ENCODE results near the gene CYRIA. TPM values are rescaled to one million over a fixed set of nuclear protein-coding genes. Genes with fewer than 3 reads are reported as not detected.

CYRIA gene
- total and polyA plus RNA-seq, 2 donors (not counting 3 experiments of a cell fraction or from before 2014, with no cell fraction given), result 9.3 to 38.4 TPM

DNA sequence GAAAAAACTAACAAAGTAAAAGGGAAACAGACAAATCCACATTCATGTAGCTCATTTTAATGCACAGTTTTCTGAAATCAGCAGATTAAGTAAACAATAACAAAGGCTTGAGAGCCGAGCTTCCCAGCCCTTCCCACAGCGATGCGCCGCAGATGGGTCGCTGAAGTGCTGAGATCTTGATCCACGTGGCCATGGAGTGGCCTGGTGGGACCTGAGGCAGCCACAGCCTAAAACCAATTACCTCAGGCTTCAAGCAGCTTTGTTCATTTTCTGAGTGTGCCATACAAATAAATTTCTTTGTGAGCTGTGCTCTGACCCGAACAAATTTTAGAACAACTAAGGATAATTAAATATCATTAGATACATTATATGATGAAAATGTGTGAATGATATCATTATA is 25.6 kb upstream of the CYRIA start:
- H3K27me3 ChIP-seq (ENCODE audit: control insufficient read depth in 2 of 2, insufficient read depth in 2 of 2, low read length in 2 of 2), result peaks cover 4 to 8% of the 10 kb centered on the region in 2 experiments
- BruUV-seq (replicated peaks), result no TSS peak
- CTCF ChIA-PET, result interaction anchor here (0.7 to 1.2 kb wide), 2 partner anchors 10 to 31 kb away, joined by 3 to 4 read pairs; no protein-coding TSS in a partner anchor
- no peaks in the 10 kb centered on the region for H3K36me3 ChIP-seq (ENCODE audit: control insufficient read depth in 2 of 2, extremely low read depth in 1 of 2, insufficient read depth in 2 of 2, low read length in 2 of 2)
- POLR2A ChIA-PET, result no interaction called here
- TF ChIP-seq GATA2 (IDR thresholded peaks at IDR 0.05; ENCODE audit: insufficient read depth, insufficient read length, low read depth, low read length) (no peak), FOS (IDR thresholded peaks at IDR 0.05; ENCODE audit: borderline replicate concordance, insufficient read depth, low read length) (no peak), POLR2A (IDR thresholded peaks at IDR 0.05; ENCODE audit: low read depth, low read length) (no peak), POLR2AphosphoS5 (IDR thresholded peaks at IDR 0.05; ENCODE audit: insufficient read depth, low read depth, low read length) (no peak), EZH2 (IDR thresholded peaks at IDR 0.05; ENCODE audit: borderline replicate concordance, low read depth, low read length, severe bottlenecking) (no peak)
- no peaks in the 10 kb centered on the region for H4K20me1 ChIP-seq (replicated peaks; ENCODE audit: control insufficient read depth, extremely low read depth, insufficient read depth, low read length)
- dilution Hi-C loops (cut with MboI; ENCODE audit: extremely low pct_ligation_motif_present, low sequenced_read_pairs), result no loop called here
- no peak overlapping the region for H3K9ac ChIP-seq (replicated peaks; ENCODE audit: extremely low read depth, insufficient read depth, low read length)
- H3K9me3 ChIP-seq (replicated peaks; ENCODE audit: control insufficient read depth, insufficient read depth, low read length), result no peaks in the 10 kb centered on the region
- H3K4me1 ChIP-seq (ENCODE audit: control insufficient read depth, extremely low read depth, insufficient read depth, low read length), result no peaks in the 10 kb centered on the region
- FAIRE-seq (no peak), DNase-seq (ENCODE audit: low read depth, low spot score) (no peak)
- no peaks in the 10 kb centered on the region for H3K79me2 ChIP-seq (ENCODE audit: control insufficient read depth, insufficient read depth, low read length)
- H3K27ac ChIP-seq (ENCODE audit: insufficient read depth, low read depth, low read length), result no peak overlapping the region
- intact Hi-C loops (cut with micrococcal nuclease), result no loop called here
- H3K9me1 ChIP-seq (replicated peaks; ENCODE audit: control insufficient read depth, extremely low read depth, insufficient read depth, low read length), result no peaks in the 10 kb centered on the region
- no peak overlapping the region for H2AFZ ChIP-seq (ENCODE audit: low read depth, low read length)
- H3K4me2 ChIP-seq (ENCODE audit: insufficient read depth, low read length), result no peak overlapping the region
- H3K4me3 ChIP-seq (replicated peaks in 1 of 3; ENCODE audit: insufficient read depth in 1 of 3, low read depth in 1 of 3, low read length in 3 of 3), result no peak overlapping the region

DNA sequence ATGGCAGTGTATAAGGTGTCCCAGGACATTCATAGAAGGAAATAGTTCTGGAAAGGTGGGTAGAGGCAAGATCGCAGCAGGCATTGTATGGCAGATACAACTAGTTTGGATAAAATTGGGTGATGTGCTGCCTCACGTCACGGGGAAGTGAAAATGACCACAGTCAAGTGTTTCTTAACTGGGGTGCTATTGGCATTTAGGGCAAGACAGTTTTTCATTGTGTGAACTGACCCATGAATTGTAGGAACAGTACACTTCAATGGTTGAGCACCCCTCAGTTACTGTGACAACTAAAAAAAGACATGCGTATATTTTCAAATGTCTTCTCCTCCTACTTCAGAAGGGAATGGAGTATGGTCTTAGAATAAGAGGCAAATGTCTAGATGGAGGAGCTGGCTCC is 22.3 kb upstream of the CYRIA start:
- Histone ChIP-seq H3K4me1 (ENCODE audit: control insufficient read depth, extremely low read depth, insufficient read depth, low read length) (no peaks in the 10 kb centered on the region), H3K79me2 (ENCODE audit: control insufficient read depth, insufficient read depth, low read length) (no peaks in the 10 kb centered on the region), H3K9ac (replicated peaks; ENCODE audit: extremely low read depth, insufficient read depth, low read length) (no peak overlapping the region), H3K4me3 (replicated peaks in 1 of 3; ENCODE audit: insufficient read depth in 1 of 3, low read depth in 1 of 3, low read length in 3 of 3) (no peak overlapping the region), H3K9me3 (replicated peaks; ENCODE audit: control insufficient read depth, insufficient read depth, low read length) (no peaks in the 10 kb centered on the region), H4K20me1 (replicated peaks; ENCODE audit: control insufficient read depth, extremely low read depth, insufficient read depth, low read length) (no peaks in the 10 kb centered on the region), H2AFZ (ENCODE audit: low read depth, low read length) (no peak overlapping the region), H3K27ac (ENCODE audit: insufficient read depth, low read depth, low read length) (no peak overlapping the region), H3K4me2 (ENCODE audit: insufficient read depth, low read length) (no peak overlapping the region), H3K27me3 (ENCODE audit: control insufficient read depth in 2 of 2, insufficient read depth in 2 of 2, low read length in 2 of 2) (peaks cover 0 to 11% of the 10 kb centered on the region in 2 experiments), H3K9me1 (replicated peaks; ENCODE audit: control insufficient read depth, extremely low read depth, insufficient read depth, low read length) (no peaks in the 10 kb centered on the region), H3K36me3 (ENCODE audit: control insufficient read depth in 2 of 2, extremely low read depth in 1 of 2, insufficient read depth in 2 of 2, low read length in 2 of 2) (no peaks in the 10 kb centered on the region)
- ChIA-PET CTCF (interaction anchor here (1.2 to 2.8 kb wide), 2 partner anchors 9 to 26 kb away, joined by 3 to 11 read pairs; no protein-coding TSS in a partner anchor), POLR2A (no interaction called here)
- intact Hi-C loops (cut with micrococcal nuclease), result no loop called here
- FAIRE-seq (no peak), DNase-seq (ENCODE audit: low read depth, low spot score) (no peak)
- dilution Hi-C loops (cut with MboI; ENCODE audit: extremely low pct_ligation_motif_present, low sequenced_read_pairs), result no loop called here
- BruUV-seq (replicated peaks), result no TSS peak
- TF ChIP-seq, protein P1, sequence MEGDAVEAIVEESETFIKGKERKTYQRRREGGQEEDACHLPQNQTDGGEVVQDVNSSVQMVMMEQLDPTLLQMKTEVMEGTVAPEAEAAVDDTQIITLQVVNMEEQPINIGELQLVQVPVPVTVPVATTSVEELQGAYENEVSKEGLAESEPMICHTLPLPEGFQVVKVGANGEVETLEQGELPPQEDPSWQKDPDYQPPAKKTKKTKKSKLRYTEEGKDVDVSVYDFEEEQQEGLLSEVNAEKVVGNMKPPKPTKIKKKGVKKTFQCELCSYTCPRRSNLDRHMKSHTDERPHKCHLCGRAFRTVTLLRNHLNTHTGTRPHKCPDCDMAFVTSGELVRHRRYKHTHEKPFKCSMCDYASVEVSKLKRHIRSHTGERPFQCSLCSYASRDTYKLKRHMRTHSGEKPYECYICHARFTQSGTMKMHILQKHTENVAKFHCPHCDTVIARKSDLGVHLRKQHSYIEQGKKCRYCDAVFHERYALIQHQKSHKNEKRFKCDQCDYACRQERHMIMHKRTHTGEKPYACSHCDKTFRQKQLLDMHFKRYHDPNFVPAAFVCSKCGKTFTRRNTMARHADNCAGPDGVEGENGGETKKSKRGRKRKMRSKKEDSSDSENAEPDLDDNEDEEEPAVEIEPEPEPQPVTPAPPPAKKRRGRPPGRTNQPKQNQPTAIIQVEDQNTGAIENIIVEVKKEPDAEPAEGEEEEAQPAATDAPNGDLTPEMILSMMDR (IDR thresholded peaks at IDR 0.05; ENCODE audit: extremely low read depth in 1 of 2, insufficient read depth in 1 of 2, low read depth in 1 of 2, low read length in 2 of 2), result no peak
- TF ChIP-seq FOS (IDR thresholded peaks at IDR 0.05; ENCODE audit: borderline replicate concordance, insufficient read depth, low read length), result no peak
- no peak for TF ChIP-seq JUN (IDR thresholded peaks at IDR 0.05; ENCODE audit: borderline replicate concordance, insufficient read depth, insufficient read length, low read depth)
- no peak for TF ChIP-seq MYC (IDR thresholded peaks at IDR 0.05; ENCODE audit: low read depth, low read length)
- no peak for TF ChIP-seq POLR2A (IDR thresholded peaks at IDR 0.05; ENCODE audit: low read depth, low read length)
- TF ChIP-seq POLR2AphosphoS5 (IDR thresholded peaks at IDR 0.05; ENCODE audit: insufficient read depth, low read depth, low read length), result no peak
- TF ChIP-seq, protein P2, sequence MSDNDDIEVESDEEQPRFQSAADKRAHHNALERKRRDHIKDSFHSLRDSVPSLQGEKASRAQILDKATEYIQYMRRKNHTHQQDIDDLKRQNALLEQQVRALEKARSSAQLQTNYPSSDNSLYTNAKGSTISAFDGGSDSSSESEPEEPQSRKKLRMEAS (IDR thresholded peaks at IDR 0.05; ENCODE audit: insufficient read depth, insufficient read length), result no peak
- TF ChIP-seq GATA2 (IDR thresholded peaks at IDR 0.05; ENCODE audit: insufficient read depth, insufficient read length, low read depth, low read length), result no peak
- no peak for TF ChIP-seq EZH2 (IDR thresholded peaks at IDR 0.05; ENCODE audit: borderline replicate concordance, low read depth, low read length, severe bottlenecking)
